ENCODE measurements around the gene KCNMB2.

KCNMB2 gene

DNA sequence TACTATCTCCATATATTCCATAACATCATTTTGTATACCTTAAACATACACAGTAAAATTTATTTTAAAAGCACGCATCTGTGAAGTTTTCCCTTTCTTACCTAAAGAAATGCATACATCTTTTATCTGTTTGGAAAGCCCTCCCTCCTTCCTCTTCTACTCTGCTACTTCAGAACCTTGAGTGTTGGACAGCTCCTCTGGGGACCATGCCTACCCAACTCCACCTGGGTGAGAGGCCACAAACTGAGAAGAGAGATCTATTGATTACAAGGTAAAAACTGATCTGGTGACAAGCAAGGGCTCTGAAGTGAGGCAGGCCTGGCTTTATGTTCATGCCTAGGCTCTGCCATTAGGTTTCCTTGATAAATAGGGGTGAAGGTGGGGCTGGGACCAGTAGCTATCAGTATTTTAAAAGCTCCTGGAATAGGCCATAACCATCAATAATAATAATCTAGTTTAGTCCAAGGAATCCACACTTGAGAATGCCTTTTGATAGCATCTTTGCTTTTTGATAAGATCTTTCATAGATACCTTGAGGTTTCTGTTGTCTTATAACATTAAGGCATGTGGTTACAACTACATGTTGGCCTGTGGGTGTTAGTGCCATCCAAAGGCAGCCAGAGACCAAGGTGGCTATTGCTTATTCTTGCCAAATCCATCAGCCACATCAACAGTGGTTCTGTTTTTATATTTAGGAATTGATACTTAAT lies 148.8 kb downstream of the KCNMB2 start:
- H3K27me3 Mint-ChIP-seq (ENCODE audit: low read depth): no peaks in the 10 kb centered on the region

DNA sequence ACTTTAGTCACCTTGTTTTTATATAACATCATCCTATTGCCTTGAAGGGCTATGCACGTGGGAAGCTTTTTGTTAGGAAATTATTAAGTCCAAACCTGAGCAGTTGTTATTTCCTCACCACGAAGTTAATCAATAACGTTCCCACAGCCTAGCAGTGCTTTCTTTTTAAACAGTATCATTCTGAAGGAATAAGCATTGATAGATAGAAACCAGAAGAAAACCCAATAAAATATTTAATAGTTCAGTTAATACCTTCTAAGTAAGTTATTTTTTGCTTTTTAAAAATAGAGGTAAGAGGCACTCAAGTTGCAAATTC lies 149.3 kb downstream of the KCNMB2 start:
- Mint-ChIP-seq H3K9me3 (no peaks in the 10 kb centered on the region), H3K27ac (no peak overlapping the region), H3K36me3 (ENCODE audit: low read depth) (no peaks in the 10 kb centered on the region), H3K4me1 (no peaks in the 10 kb centered on the region), H3K4me3 (no peak overlapping the region), H3K27me3 (ENCODE audit: low read depth) (no peaks in the 10 kb centered on the region)
- TF ChIP-seq, protein P1, sequence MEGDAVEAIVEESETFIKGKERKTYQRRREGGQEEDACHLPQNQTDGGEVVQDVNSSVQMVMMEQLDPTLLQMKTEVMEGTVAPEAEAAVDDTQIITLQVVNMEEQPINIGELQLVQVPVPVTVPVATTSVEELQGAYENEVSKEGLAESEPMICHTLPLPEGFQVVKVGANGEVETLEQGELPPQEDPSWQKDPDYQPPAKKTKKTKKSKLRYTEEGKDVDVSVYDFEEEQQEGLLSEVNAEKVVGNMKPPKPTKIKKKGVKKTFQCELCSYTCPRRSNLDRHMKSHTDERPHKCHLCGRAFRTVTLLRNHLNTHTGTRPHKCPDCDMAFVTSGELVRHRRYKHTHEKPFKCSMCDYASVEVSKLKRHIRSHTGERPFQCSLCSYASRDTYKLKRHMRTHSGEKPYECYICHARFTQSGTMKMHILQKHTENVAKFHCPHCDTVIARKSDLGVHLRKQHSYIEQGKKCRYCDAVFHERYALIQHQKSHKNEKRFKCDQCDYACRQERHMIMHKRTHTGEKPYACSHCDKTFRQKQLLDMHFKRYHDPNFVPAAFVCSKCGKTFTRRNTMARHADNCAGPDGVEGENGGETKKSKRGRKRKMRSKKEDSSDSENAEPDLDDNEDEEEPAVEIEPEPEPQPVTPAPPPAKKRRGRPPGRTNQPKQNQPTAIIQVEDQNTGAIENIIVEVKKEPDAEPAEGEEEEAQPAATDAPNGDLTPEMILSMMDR (IDR thresholded peaks at IDR 0.05; ENCODE audit: unreplicated experiment in 3 of 3): no peak

More for the DNA sequence above, 148.8 kb downstream of the KCNMB2 start:
- Mint-ChIP-seq H3K9me3 (no peaks in the 10 kb centered on the region), H3K36me3 (ENCODE audit: low read depth) (no peaks in the 10 kb centered on the region), H3K4me3 (no peak overlapping the region), H3K4me1 (no peaks in the 10 kb centered on the region), H3K27ac (no peak overlapping the region)
- TF ChIP-seq, protein P1 (IDR thresholded peaks at IDR 0.05; ENCODE audit: unreplicated experiment in 3 of 3): no peak

DNA sequence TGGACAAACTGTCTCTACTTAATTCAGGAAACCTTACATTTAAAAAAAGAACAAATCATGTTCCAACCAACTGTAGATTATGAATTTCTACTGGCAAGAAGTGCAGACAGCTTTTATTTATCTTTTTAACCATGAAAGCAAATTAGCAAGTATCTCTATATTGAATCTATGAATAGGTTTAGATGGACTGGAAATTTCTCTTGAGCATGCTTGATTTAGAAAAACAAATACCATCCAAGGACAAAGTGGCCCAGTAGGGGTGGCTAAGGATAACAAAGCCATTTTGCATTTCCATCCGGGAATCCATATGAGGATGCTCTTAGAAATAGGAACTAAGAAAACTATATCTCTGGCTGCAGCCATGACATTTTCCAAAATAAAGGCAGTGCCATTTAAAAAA lies 150.6 kb downstream of the KCNMB2 start:
- Mint-ChIP-seq H3K4me3 (no peak overlapping the region), H3K27me3 (ENCODE audit: low read depth) (no peaks in the 10 kb centered on the region), H3K36me3 (ENCODE audit: low read depth) (no peaks in the 10 kb centered on the region), H3K27ac (no peak overlapping the region), H3K4me1 (no peaks in the 10 kb centered on the region), H3K9me3 (peaks cover 5% of the 10 kb centered on the region)
- TF ChIP-seq, protein P1 (IDR thresholded peaks at IDR 0.05; ENCODE audit: unreplicated experiment in 3 of 3): no peak

DNA sequence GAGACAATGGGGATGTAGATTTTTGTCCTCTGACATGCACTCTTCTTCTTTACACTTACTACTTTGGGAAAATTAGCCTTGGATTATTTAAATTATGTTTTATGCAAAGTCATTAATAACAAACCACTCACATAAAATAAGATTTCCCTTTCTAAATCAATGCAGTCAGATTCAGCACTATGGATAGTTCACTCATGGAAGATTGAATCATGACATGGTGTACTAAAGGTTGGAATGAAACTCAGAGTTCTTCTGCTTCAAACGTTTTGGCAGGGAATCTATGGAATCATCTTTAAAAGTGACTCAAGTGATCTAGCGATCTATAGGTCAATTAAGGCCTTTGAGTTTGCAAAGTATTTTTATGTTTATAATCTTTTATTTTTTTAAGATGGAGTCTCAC lies 154.3 kb downstream of the KCNMB2 start:
- H3K9me3 Mint-ChIP-seq: peaks cover 18% of the 10 kb centered on the region
- no peaks in the 10 kb centered on the region for H3K36me3 Mint-ChIP-seq (ENCODE audit: low read depth)
- no peaks in the 10 kb centered on the region for H3K27me3 Mint-ChIP-seq (ENCODE audit: low read depth)
- H3K4me1 Mint-ChIP-seq: no peaks in the 10 kb centered on the region
- TF ChIP-seq, protein P1 (IDR thresholded peaks at IDR 0.05; ENCODE audit: unreplicated experiment in 3 of 3): no peak
- no peak overlapping the region for H3K4me3 Mint-ChIP-seq
- no peak overlapping the region for H3K27ac Mint-ChIP-seq

DNA sequence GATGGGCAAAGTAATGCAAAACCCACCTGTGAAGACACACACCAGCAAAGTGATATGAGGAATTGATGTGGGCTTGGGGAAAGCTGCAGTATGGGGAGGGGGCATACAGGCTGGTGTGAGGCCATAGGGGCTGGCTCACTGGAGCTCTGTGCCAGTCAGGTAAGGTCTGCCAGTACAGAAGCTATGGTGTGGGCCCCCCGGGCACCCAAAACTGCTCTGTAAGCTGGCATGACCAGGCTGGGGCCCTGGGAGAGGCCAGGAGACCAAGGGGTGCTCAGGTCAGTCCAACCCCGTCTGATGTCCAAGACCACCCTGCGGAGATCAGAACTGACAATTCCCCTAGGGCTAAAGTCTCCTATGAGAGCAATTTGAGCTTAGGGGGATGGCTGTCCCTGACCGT lies 163.1 kb downstream of the KCNMB2 start:
- no peaks in the 10 kb centered on the region for H3K36me3 Mint-ChIP-seq (ENCODE audit: low read depth)
- no peak overlapping the region for H3K27ac Mint-ChIP-seq
- H3K4me3 Mint-ChIP-seq: no peak overlapping the region
- TF ChIP-seq, protein P1 (IDR thresholded peaks at IDR 0.05; ENCODE audit: unreplicated experiment in 3 of 3): no peak
- peaks cover 13% of the 10 kb centered on the region for H3K4me1 Mint-ChIP-seq
- H3K9me3 Mint-ChIP-seq: peaks cover 45% of the 10 kb centered on the region
- H3K27me3 Mint-ChIP-seq (ENCODE audit: low read depth): no peaks in the 10 kb centered on the region

DNA sequence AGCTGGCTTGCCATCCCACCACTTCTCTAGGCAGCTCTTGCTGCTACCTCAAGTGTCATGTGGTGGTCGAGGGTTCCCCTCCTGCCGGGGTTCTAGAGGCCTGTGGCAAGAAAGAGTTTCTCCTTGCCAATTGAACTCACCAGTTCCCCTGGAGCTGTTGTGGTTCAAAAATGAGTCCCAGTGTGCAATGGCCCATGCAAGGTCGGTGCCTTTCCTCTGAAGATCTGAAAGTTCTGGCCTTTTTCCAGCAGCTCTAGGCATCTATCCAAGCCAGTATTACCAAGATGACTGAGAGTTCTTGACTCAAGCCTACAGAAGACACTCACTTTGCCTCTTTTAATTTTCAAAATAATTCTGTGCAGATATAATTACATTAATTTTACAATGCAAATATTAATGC lies 163.6 kb downstream of the KCNMB2 start:
- Mint-ChIP-seq H3K27ac (no peak overlapping the region), H3K4me1 (peaks cover 15% of the 10 kb centered on the region), H3K9me3 (peaks cover 45% of the 10 kb centered on the region), H3K27me3 (ENCODE audit: low read depth) (no peaks in the 10 kb centered on the region), H3K4me3 (no peak overlapping the region), H3K36me3 (ENCODE audit: low read depth) (no peaks in the 10 kb centered on the region)
- TF ChIP-seq, protein P1 (IDR thresholded peaks at IDR 0.05; ENCODE audit: unreplicated experiment in 3 of 3): no peak
